Liver (tissue), 3 donors: ENCODE measurements around the gene CLCNKB.

ENCODE experiments used
- CTCF ChIP-seq: fragments of 150-350 bp; IDR thresholded peaks from 2 replicates; pipeline ENCODE4 v1.5.1; 2017; ENCODE audit warnings: improper control_type of control experiment, low read depth, low read length; ENCODE audit not compliant: missing input control
- GABPA ChIP-seq, 2 donors: IDR thresholded peaks in 1 of 2; conservative IDR thresholded peaks in 1 of 2; 2 replicates each; pipeline ENCODE4 v1.6.1; 2016; ENCODE audit warnings: antibody characterized with exemption in 2 of 2, mild to moderate bottlenecking in 1 of 2, moderate library complexity in 1 of 2
- HNF4G ChIP-seq: IDR thresholded peaks from 2 replicates; pipeline ENCODE4 v1.6.1; 2016; ENCODE audit warnings: antibody characterized with exemption
- NR2F2 ChIP-seq: IDR thresholded peaks from 2 replicates; pipeline ENCODE4 v1.6.1; 2016; ENCODE audit warnings: antibody characterized with exemption
- RAD21 ChIP-seq, 2 donors: IDR thresholded peaks; 2 replicates each; pipeline ENCODE4 v1.6.1; 2016; ENCODE audit warnings: antibody characterized with exemption in 2 of 2, mild to moderate bottlenecking in 2 of 2
- REST ChIP-seq: IDR thresholded peaks from 2 replicates; pipeline ENCODE4 v1.6.1; 2016; ENCODE audit warnings: antibody characterized with exemption, mild to moderate bottlenecking
- RXRA ChIP-seq, 2 donors: IDR thresholded peaks; 2 replicates each; pipeline ENCODE4 v1.6.1; 2017 to 2018; ENCODE audit warnings: antibody characterized with exemption in 2 of 2, mild to moderate bottlenecking in 1 of 2
- SP1 ChIP-seq: IDR thresholded peaks from 2 replicates; pipeline ENCODE4 v1.6.1; 2018; ENCODE audit warnings: antibody characterized with exemption, mild to moderate bottlenecking
- YY1 ChIP-seq: IDR thresholded peaks from 2 replicates; pipeline ENCODE4 v1.6.1; 2016; ENCODE audit warnings: antibody characterized with exemption, mild to moderate bottlenecking
- ZBTB33 ChIP-seq: IDR thresholded peaks from 2 replicates; pipeline ENCODE4 v1.6.1; 2016; ENCODE audit warnings: antibody characterized with exemption
- TF ChIP-seq, protein P1 (sequence below): IDR thresholded peaks from 2 replicates; pipeline ENCODE4 v1.6.1; 2016; ENCODE audit warnings: antibody characterized with exemption
- TF ChIP-seq, protein P2 (sequence below): IDR thresholded peaks from 2 replicates; pipeline ENCODE4 v1.6.1; 2016; ENCODE audit warnings: antibody characterized with exemption
- donor health status: healthy.
- donor health status: healthy.

DNA sequence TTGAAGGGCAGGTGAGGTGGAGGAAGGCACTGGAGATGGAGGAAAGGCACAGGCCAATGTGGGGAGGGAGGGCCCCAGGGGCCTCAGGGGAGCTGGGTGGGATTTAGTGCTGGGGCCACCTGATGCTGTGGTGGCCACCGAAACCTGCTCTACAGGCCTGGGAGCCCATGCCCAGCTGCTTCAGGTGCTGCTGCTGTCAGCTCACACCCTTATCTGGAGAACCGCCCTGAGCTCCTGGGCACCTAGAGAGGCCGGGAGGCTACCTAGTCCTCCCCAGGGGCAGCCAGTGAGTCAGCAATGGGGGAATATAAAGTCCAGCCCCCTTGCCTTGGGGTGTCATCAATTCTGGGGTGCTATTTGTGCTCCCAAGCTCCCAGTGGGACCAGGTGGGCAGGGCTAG lies 17.7 kb downstream of the CLCNKB start:
- TF ChIP-seq REST (no peak), CTCF (no peak), RAD21 (IDR thresholded peaks at IDR 0.05) (no peak), RXRA (IDR thresholded peaks at IDR 0.05) (no peak), YY1 (no peak), HNF4G (no peak), SP1 (no peak), GABPA (IDR thresholded peaks at IDR 0.05 in 1 of 2, conservative IDR thresholded peaks at IDR 0.05 in 1 of 2) (no peak), NR2F2 (no peak), ZBTB33 (no peak)
- TF ChIP-seq, protein P1, sequence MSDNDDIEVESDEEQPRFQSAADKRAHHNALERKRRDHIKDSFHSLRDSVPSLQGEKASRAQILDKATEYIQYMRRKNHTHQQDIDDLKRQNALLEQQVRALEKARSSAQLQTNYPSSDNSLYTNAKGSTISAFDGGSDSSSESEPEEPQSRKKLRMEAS, result no peak
- TF ChIP-seq, protein P2, sequence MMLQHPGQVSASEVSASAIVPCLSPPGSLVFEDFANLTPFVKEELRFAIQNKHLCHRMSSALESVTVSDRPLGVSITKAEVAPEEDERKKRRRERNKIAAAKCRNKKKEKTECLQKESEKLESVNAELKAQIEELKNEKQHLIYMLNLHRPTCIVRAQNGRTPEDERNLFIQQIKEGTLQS, result no peak
